Measurements from ENCODE around the gene ARMC8.
A peak's percentile ranks its signal among the peaks of the same experiment; 100 is the strongest.

The ARMC8 gene

DNA sequence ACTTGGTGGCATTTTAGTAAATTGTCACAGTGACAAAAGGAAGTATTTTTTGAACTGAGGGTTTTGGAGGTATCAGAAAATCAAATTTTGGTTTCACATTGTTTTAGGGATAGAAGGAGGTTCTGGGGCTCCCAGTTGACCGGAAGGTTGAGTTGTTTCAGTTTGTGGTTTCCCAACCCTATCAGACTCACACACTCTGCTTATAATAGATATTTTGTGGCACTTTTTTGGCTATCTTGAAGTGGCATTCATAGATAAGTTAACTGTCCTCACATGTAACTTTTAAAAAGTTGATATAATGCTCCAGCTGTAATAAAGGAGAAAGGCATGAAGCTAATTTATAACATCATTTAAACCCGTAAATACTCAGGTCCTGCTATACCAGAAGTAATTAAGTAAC lies 12.8 kb downstream of the ARMC8 start:
- DNase-seq = peak; percentile 30 to 33

GRCh38 chr3:138200424-138200823 lies 13.3 kb downstream of the ARMC8 start:
- DNase-seq = no peak

DNA sequence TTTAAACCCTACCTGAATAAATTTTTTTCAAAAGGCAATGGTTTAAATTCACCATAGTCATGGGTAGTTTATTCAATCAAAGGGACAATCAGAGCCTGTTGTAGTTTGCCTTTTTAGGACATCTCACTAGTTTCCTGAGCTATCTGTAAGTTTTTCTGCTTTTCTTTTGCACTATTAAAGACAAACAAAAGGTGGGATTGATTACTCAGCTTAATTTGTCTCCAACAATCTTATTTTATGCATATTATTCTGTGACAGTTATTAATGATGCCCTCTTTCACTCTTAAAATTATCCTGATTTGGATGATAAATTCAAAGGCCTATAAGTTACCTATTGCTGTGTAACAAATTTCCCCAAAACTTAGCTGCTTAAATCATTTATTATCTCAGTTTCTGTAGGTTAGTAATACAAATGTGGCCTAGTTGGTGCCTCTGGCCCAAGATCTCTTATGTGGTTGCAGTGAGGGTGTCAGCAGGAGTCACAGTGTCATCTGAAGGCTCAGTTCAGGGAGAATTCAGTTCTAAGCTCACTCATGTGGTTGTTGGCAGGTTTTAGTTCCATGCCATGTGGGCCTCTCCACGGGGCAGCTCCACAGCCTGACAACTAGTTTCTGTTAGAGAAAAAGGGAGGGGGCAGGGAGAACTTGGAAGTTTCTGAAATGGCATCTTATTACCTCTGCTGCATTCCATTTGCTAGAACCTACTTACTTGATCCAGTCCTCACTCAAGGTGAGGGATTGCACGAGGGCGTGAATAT lies 16.0 kb downstream of the ARMC8 start:
- no peak for DNase-seq

DNA sequence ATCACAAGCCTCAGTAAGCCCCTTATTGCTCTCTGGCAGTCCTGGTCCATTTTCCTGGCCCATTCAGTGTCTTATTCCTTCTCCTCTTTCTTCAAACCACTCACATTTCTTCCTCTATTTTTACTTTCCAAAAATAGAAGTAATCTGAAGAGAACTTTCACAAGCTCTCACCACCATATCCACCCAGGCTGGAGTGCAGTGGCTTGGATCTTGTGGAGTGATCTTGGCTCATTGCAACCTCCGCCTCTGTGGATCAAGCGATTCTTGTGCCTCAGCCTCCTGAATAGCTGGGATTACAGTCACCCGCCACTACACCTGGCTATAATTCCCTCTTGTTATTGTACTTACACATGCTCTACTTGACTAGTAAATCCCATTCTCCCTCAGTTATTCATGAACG lies 16.8 kb downstream of the ARMC8 start:
- DNase-seq = no peak

- DNase-seq = no peak
These were observed 18.4 kb downstream of the ARMC8 start for GRCh38 chr3:138205527-138205926.

- DNase-seq = no peak
These were observed 19.1 kb downstream of the ARMC8 start for GRCh38 chr3:138206196-138206595.

GRCh38 chr3:138210528-138210927 lies 23.4 kb downstream of the ARMC8 start:
- DNase-seq = no peak

DNA sequence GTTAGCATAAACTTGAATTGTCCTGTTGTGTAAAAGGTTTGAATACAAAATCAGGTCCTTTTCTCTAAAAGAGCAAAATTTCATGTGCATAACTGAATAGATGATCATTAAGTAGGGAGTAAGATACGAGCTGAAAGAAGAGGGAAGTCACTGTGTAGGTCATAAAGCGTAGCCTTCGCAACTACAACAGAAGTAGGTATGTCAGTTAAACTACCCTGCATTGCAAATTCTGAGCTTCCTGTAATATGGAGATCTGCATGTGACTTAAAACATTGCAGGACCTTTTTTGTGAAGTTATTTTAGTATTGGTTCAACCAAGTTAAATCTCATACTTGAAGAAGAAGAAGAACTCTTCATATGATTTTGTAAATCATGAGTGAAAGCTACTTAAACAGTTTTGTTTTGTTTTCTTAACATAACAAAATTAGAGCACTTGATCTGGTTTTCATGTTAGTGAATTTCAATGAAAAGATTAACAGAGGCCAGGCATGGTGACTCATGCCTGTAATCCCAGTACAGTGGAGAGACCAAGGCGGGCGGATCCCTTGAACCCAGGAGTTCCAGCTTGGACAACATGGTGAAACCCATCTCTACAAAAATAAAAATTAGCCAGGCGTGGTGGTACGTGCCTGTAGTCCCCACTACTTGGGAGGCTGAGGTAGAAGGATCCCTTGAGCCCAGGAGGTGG lies 26.4 kb downstream of the ARMC8 start:
- peak; percentile 77 to 79 for DNase-seq

- no peak for DNase-seq
These were observed 32.2 kb downstream of the ARMC8 start for GRCh38 chr3:138219255-138219654.

GRCh38 chr3:138220242-138220641 lies 33.1 kb downstream of the ARMC8 start:
- DNase-seq = no peak

DNA sequence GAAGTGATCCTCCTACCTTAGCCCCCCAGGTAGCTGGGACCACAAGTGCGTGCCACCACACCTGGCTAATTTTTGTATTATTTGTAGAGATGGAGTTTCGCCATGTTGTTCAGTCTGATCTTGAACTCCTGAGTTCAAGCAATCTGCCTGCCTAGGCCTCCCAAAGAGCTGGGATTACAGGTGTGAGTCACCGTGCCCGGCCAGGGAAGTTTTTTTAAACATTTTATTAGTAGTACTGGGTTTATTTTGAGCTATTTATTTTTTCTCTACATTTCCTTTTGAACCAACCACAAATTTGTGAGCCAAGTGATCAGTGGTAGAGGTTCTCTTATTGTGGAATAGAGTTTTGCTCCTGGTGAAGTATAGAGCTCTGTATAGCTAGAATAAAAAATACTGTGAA lies 33.7 kb downstream of the ARMC8 start:
- no peak for DNase-seq

DNA sequence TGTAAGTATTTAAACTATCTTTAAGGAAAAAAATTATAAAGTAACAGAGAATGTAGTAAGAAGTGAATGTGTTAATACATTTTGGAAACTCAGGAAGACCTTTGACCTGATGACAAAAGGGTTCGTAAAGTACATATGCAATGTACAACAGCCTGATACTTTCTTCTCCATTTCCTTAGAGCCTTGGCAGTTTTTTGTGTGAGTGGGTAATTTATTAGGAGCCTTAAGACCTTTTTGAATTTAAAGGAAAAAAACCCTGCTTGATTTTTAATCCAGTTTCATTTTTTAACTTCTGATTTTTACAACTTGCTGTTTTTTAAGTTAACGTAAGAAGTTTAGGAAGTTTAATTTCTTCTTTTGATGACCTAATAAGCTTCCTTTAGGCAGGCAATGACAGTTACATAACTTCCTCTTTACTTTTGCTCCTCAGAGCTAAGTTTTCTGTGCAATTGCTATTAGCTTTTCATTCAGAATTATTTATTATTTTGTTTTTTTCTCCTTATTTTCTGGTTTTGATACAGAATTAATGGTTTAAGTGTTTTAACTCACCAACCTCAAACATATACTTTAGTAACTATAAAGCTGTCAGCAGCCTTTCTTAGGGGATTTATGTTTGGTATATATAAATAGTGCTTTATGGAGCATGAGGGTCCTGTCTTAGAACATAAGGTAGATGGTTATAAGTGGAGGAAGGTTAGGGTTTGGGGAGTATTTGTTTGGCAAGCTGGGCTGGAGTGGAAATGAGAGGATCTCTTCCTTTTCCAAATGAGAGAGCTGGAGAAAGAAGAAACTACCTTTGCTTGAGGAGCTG lies 35.2 kb downstream of the ARMC8 start:
- peak; percentile 85 to 87 for DNase-seq

DNA sequence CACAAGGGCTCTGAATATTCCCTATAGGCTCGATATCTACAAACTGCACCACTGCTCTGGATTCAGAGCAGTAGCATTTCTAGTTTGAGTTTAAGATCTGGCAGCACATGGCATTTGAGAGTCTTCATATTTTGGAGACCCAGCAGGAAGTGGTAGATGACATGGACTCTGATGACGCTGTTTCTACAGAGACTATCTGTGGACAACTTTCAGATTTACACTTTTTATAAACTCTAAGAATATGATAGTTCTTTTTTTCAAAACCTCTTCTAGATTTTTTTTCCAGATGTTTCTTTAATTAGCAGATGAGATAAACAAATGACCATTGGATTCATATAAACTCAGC lies 35.8 kb downstream of the ARMC8 start:
- peak in 1 of 2 experiments; percentile 25 for DNase-seq

GRCh38 chr3:138227650-138228049 lies 40.5 kb downstream of the ARMC8 start:
- no peak for DNase-seq

DNA sequence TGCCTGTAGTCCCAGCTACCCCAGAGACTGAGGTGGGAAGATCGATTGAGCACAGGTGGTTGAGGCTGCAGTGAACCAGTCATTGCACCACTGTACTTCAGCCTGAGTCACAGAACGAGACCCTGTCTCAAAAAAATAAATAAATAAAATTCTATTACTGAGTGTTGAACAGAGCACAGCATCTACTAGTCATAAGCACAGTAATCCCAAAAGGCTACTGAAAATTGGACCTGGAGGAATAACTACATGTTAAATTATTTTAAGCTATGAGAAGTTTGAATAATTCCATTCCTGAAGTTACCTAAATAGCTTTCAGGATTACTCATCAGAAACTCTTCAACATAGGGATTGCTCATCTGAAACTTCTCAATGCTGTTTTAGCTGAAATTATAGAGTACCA lies 43.4 kb downstream of the ARMC8 start:
- no peak for DNase-seq

- no peak for DNase-seq
These were observed 45.7 kb downstream of the ARMC8 start for GRCh38 chr3:138232705-138233364.

DNA sequence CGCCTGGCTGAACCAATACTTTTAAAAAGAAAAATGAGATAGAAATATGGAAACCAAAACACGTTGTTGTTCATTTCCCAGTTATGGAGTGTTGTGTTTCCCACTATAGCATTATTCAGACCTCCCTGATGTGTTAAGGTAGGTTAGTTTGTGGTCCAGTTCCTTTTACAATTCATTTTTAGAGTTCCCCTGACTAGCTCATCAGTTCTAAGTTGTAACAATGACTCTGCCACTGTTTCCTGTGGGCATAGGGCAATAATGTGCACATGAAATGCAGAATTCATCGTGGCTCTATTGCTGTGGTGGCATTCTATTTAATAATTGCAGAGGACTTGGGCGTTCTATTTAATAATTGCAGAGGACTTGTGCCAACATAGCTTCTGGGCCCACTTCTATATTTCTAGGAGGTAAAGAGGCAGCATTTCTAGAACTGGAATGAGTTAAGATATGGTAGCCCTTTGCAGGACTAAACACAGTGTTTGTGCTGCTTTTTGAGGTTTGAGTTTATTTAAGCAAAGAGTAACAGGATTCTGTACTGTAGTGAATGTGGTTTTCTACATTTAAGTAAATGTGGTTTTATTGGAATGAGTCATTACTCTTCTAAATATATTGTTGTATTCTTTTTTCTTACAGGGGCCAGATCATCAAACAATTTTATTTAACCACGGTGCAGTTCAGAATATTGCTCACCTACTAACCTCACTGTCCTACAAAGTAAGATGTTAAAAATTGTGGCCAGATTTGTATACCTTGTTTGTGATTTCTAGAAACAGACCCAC lies 47.5 kb downstream of the ARMC8 start:
- no peak for DNase-seq

DNA sequence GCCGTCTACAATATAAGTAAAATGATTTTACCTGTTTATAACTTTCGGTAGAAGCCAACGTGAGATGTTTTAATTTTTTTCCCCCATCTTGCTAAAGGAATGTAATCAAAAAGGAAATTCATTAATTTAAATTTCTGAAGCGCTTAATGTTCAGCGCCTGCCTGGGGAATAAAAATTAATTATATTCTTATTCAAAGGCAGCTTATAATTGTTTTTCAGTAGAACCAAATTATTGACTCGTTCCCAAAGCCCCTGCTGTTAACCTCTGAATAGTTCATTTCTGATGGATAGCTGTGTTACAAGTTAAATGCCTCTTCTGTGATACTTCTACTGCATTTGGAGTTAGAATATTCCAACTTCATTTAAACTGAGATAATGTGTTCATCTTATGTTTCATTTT lies 51.6 kb downstream of the ARMC8 start:
- DNase-seq = no peak

DNA sequence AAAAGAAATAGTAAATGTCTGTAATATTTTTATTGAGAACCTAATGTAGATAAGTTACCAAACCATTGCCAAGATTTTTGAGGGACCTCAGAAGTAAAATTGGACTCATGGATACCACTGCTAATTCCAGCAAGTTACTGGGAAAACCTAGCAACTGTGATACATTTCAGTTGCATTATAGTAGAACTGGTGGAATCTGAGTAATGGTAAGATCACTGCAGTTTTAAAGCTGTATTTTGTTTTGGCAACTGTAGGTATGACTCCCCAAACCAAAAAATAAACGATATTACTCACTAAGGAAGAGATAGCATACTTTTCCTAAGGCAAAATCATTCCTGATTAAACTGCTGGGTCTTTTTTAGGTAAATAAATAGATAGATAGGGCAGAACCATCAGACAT lies 54.0 kb downstream of the ARMC8 start:
- no peak for DNase-seq

DNA sequence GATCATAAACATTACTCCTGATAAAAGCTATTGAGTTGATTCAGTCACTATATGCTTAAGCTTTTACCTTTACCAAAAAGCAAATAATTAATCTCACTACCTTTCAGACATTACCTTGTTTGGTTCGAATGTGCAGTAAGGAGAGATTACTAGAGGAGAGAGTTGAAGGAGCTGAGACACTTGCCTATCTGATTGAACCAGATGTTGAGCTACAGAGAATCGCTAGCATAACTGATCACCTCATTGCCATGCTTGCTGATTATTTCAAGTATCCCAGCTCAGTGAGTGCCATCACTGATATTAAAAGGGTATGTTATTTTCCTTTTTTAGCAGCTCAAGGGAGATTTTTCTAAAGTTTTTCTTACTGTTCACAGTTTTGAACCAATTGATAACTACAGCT lies 54.6 kb downstream of the ARMC8 start:
- DNase-seq = no peak

GRCh38 chr3:138242466-138242865 lies 55.4 kb downstream of the ARMC8 start:
- no peak for DNase-seq

- no peak for DNase-seq
These were observed 57.9 kb downstream of the ARMC8 start for GRCh38 chr3:138245026-138245425.

DNA sequence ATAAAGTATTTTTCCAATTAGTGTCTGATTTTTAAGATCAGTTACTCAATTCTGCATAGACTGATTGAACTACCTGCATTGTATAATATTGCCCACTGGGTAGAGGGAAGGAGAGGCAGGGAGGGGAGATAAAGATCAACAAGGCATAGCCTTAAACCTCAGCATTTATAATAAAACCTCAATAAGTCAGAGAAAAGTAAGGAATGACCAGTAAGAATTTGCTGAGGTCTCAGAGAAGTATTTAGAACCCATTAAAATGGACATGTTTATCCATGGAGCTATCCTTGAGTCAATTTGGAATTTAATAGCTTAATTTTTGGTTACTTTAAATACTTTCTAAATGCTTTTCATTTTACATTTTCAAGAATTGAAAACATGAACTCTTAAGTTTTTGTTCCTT lies 62.5 kb downstream of the ARMC8 start:
- no peak for DNase-seq
